Nephron (organoid): ENCODE results near the gene RBFOX1.

ENCODE experiments used
- H3K27ac Mint-ChIP-seq, 3 experiments: 2 replicates each; pipeline ENCODE4 v1.8.0; 2020; ENCODE audit warnings: mixed read lengths in 3 of 3, mild to moderate bottlenecking in 2 of 3, moderate library complexity in 1 of 3
- H3K27me3 Mint-ChIP-seq: 2 replicates; pipeline ENCODE4 v1.8.0; 2021; ENCODE audit warnings: low read depth, mild to moderate bottlenecking, moderate library complexity, mixed read lengths
- H3K36me3 Mint-ChIP-seq: 2 replicates; pipeline ENCODE4 v1.8.0; 2020; ENCODE audit warnings: low read depth, mixed read lengths
- H3K4me1 Mint-ChIP-seq: 2 replicates; pipeline ENCODE4 v1.8.0; 2020; ENCODE audit warnings: mixed read lengths
- H3K4me3 Mint-ChIP-seq, 3 experiments: 2 replicates each; pipeline ENCODE4 v1.8.0; 2020; ENCODE audit warnings: mild to moderate bottlenecking in 3 of 3, mixed read lengths in 3 of 3, moderate library complexity in 2 of 3
- H3K9me3 Mint-ChIP-seq: 2 replicates; pipeline ENCODE4 v1.8.0; 2020; ENCODE audit warnings: mixed read lengths
- CTCF ChIP-seq, 3 experiments: fragments of 200-600 bp; sonication (generic); IDR thresholded peaks; one replicate each; pipeline ENCODE4 v1.5.0; 2021; ENCODE audit warnings: antibody characterized with exemption in 3 of 3; ENCODE audit not compliant: unreplicated experiment in 3 of 3

Gene RBFOX1

GRCh38 chr16:7628981-7629380 lies 296.3 kb downstream of the RBFOX1 start:
- H3K27ac Mint-ChIP-seq: no peak overlapping the region
- peaks cover 6% of the 10 kb centered on the region for H3K27me3 Mint-ChIP-seq
- no peak for TF ChIP-seq CTCF (IDR thresholded peaks at IDR 0.05; ENCODE audit: unreplicated experiment in 3 of 3)
- H3K9me3 Mint-ChIP-seq: no peaks in the 10 kb centered on the region
- H3K4me1 Mint-ChIP-seq: peaks cover 4% of the 10 kb centered on the region
- H3K4me3 Mint-ChIP-seq: no peak overlapping the region
- no peaks in the 10 kb centered on the region for H3K36me3 Mint-ChIP-seq

DNA sequence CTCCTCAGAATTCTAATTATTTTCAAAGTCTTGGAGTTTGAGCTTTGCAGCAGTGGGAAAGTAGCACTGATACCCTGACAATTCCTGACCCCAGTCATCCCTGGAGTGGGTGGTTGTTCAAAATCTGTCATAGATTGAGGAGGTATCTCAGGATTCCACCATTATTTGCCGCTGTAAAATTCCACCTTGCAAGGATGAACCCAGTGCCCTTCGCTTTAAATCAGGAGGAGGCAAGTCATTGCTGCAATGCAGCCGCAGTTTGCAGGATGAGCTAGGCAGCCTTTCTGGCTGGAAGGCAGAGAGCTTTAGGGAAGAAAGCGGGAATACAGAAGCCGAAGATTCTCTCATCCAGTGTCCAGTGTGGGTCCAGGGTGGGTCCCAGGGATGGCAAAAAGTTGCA lies 296.9 kb downstream of the RBFOX1 start:
- Mint-ChIP-seq H3K4me1 (peaks cover 4% of the 10 kb centered on the region), H3K9me3 (no peaks in the 10 kb centered on the region), H3K4me3 (no peak overlapping the region), H3K27ac (no peak overlapping the region), H3K27me3 (peaks cover 6% of the 10 kb centered on the region), H3K36me3 (no peaks in the 10 kb centered on the region)
- TF ChIP-seq CTCF (IDR thresholded peaks at IDR 0.05; ENCODE audit: unreplicated experiment in 3 of 3): no peak

DNA sequence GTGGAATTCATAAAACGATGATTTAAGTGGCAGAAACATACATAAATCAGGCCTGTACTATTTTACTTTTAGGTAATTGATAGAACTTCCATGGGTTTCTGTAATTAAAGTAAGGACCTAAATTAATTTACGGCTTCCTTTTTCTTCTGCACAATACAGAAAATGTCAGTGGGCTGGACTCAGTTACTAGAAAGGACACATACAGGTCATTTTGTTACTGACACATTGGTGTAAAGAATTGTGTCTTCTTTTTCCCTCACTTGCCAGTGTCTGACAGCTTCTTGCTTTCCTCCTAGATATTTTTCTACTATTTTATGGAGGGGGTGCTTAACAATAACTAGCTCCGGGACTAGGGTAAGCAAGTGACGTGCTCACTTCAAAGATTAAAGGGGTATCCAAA lies 304.8 kb downstream of the RBFOX1 start:
- no peak overlapping the region for H3K27ac Mint-ChIP-seq
- H3K36me3 Mint-ChIP-seq: no peaks in the 10 kb centered on the region
- H3K4me1 Mint-ChIP-seq: peaks cover 19% of the 10 kb centered on the region
- H3K4me3 Mint-ChIP-seq: no peak overlapping the region
- no peaks in the 10 kb centered on the region for H3K27me3 Mint-ChIP-seq
- no peaks in the 10 kb centered on the region for H3K9me3 Mint-ChIP-seq
- no peak for TF ChIP-seq CTCF (IDR thresholded peaks at IDR 0.05; ENCODE audit: unreplicated experiment in 3 of 3)

GRCh38 chr16:7638306-7638705 lies 305.7 kb downstream of the RBFOX1 start:
- TF ChIP-seq CTCF (IDR thresholded peaks at IDR 0.05; ENCODE audit: unreplicated experiment in 3 of 3): no peak
- Mint-ChIP-seq H3K27me3 (no peaks in the 10 kb centered on the region), H3K9me3 (no peaks in the 10 kb centered on the region), H3K27ac (no peak overlapping the region), H3K4me1 (peaks cover 24% of the 10 kb centered on the region), H3K4me3 (no peak overlapping the region), H3K36me3 (no peaks in the 10 kb centered on the region)

- Mint-ChIP-seq H3K27ac (no peak overlapping the region), H3K4me3 (no peak overlapping the region)
Observed at GRCh38 chr16:7640334-7640733, 307.7 kb downstream of the RBFOX1 start.

More at GRCh38 chr16:7640334-7640733, 307.7 kb downstream of the RBFOX1 start:
- Mint-ChIP-seq H3K36me3 (no peaks in the 10 kb centered on the region), H3K9me3 (no peaks in the 10 kb centered on the region), H3K27me3 (no peaks in the 10 kb centered on the region), H3K4me1 (peaks cover 39% of the 10 kb centered on the region)
- TF ChIP-seq CTCF (IDR thresholded peaks at IDR 0.05; ENCODE audit: unreplicated experiment in 3 of 3): no peak
